Neural progenitor cell (in vitro differentiated cells): Measurements from ENCODE around the gene SEC61A1. TPM values are rescaled to one million over a fixed set of nuclear protein-coding genes. Genes with fewer than 3 reads are reported as not detected.

Source experiments
- DNase-seq: peaks from one replicate; pipeline ENCODE4 v3.0.0-alpha.2; 2016; ENCODE audit warnings: low spot score
- H2AFZ ChIP-seq: fragments of 200-600 bp; sonication (generic); replicated peaks from 2 replicates; pipeline ENCODE4 v1.6.1; 2016; ENCODE audit warnings: antibody characterized with exemption
- H3F3A ChIP-seq: fragments of 200-600 bp; sonication (generic); 2 replicates; pipeline ENCODE4 v1.6.1; 2016; ENCODE audit warnings: antibody characterized with exemption, low read depth
- H3K27ac ChIP-seq: fragments of 200-600 bp; sonication (generic); 2 replicates; pipeline ENCODE4 v1.5.1; 2016; ENCODE audit warnings: mild to moderate bottlenecking
- H3K27me3 ChIP-seq: fragments of 200-600 bp; sonication (generic); 2 replicates; pipeline ENCODE4 v1.6.1; 2016; ENCODE audit warnings: mild to moderate bottlenecking, moderate library complexity
- H3K36me3 ChIP-seq: fragments of 200-600 bp; sonication (generic); 2 replicates; pipeline ENCODE4 v1.5.1; 2016
- H3K4me1 ChIP-seq: fragments of 200-600 bp; sonication (generic); 2 replicates; pipeline ENCODE4 v1.6.1; 2016; ENCODE audit warnings: mixed run types
- H3K4me2 ChIP-seq: fragments of 200-600 bp; sonication (generic); 2 replicates; pipeline ENCODE4 v1.6.1; 2016
- H3K4me3 ChIP-seq: fragments of 200-600 bp; sonication (generic); 2 replicates; pipeline ENCODE4 v1.5.1; 2016
- H3K79me2 ChIP-seq: fragments of 200-600 bp; sonication (generic); 2 replicates; pipeline ENCODE4 v1.6.1; 2016; ENCODE audit warnings: low read depth
- H3K9ac ChIP-seq: fragments of 200-600 bp; sonication (generic); 2 replicates; pipeline ENCODE4 v1.6.1; 2016
- H3K9me3 ChIP-seq: fragments of 200-600 bp; sonication (generic); 2 replicates; pipeline ENCODE4 v1.5.1; 2016; ENCODE audit warnings: low read depth
- H4K20me1 ChIP-seq: fragments of 200-600 bp; sonication (generic); 2 replicates; pipeline ENCODE4 v1.6.1; 2016; ENCODE audit warnings: low read depth
- H3K27ac Mint-ChIP-seq: 3 replicates; pipeline ENCODE4 v1.8.0; 2021; ENCODE audit warnings: mixed read lengths
- H3K27me3 Mint-ChIP-seq: 2 replicates; pipeline ENCODE4 v1.8.0; 2022; ENCODE audit warnings: low read depth, mild to moderate bottlenecking, inconsistent platforms, moderate library complexity, mixed read lengths; ENCODE audit not compliant: insufficient read depth
- H3K36me3 Mint-ChIP-seq: 3 replicates; pipeline ENCODE4 v1.8.0; 2021; ENCODE audit warnings: mixed read lengths
- H3K4me1 Mint-ChIP-seq: 3 replicates; pipeline ENCODE4 v1.8.0; 2021; ENCODE audit warnings: mixed read lengths
- H3K4me3 Mint-ChIP-seq: 3 replicates; pipeline ENCODE4 v1.8.0; 2021; ENCODE audit warnings: mild to moderate bottlenecking, moderate library complexity, mixed read lengths
- H3K9me3 Mint-ChIP-seq: 3 replicates; pipeline ENCODE4 v1.8.0; 2020; ENCODE audit warnings: mixed read lengths
- CTCF ChIP-seq: fragments of 200-600 bp; sonication (generic); IDR thresholded peaks from 2 replicates; pipeline ENCODE4 v1.5.1; 2017; ENCODE audit warnings: antibody characterized with exemption, mild to moderate bottlenecking
- EZH2 ChIP-seq: fragments of 200-600 bp; sonication (generic); IDR thresholded peaks from 2 replicates; pipeline ENCODE4 v1.6.1; 2017; ENCODE audit warnings: antibody characterized with exemption, mild to moderate bottlenecking, moderate library complexity
- EZH2phosphoT487 ChIP-seq: fragments of 200-600 bp; sonication (generic); IDR thresholded peaks from 2 replicates; pipeline ENCODE4 v1.6.1; 2017; ENCODE audit warnings: antibody characterized with exemption
- total RNA-seq: library from RNA; depleted of rRNA; stranded (reverse); fragments of >200 nt; gene quantifications from 2 replicates; pipeline ENCODE4 v1.2.3, GENCODE V29; 2015; ENCODE audit warnings: low replicate concordance

SEC61A1 gene
- total RNA-seq, 1 donor from 2014 or later, result 79.1 TPM

- no peak overlapping the region for H3K4me2 ChIP-seq
- H3K36me3 ChIP-seq, result peaks cover 6% of the 10 kb centered on the region
- no peak overlapping the region for H2AFZ ChIP-seq
- peak; percentile 74 for DNase-seq
- H3K27me3 Mint-ChIP-seq, result peaks cover 3% of the 10 kb centered on the region
- no peaks in the 10 kb centered on the region for H3K27me3 ChIP-seq
- H3K9me3 ChIP-seq, result no peaks in the 10 kb centered on the region
- no peak overlapping the region for H3K4me3 ChIP-seq
- H3K4me1 ChIP-seq, result no peaks in the 10 kb centered on the region
- no peak for TF ChIP-seq EZH2
- peak; percentile 73 for TF ChIP-seq CTCF
- TF ChIP-seq EZH2phosphoT487, result no peak
- H3F3A ChIP-seq, result peaks cover 10% of the 10 kb centered on the region
- peaks cover 12% of the 10 kb centered on the region for H4K20me1 ChIP-seq
- no peak overlapping the region for H3K27ac ChIP-seq
- H3K4me1 Mint-ChIP-seq, result no peaks in the 10 kb centered on the region
- H3K36me3 Mint-ChIP-seq, result peaks cover 31% of the 10 kb centered on the region
- H3K9me3 Mint-ChIP-seq, result no peaks in the 10 kb centered on the region
- H3K4me3 Mint-ChIP-seq, result no peak overlapping the region
- H3K9ac ChIP-seq, result no peak overlapping the region
- no peak overlapping the region for H3K27ac Mint-ChIP-seq
- no peaks in the 10 kb centered on the region for H3K79me2 ChIP-seq
Observed at GRCh38 chr3:128068156-128068620, 16.0 kb downstream of the SEC61A1 start.

GRCh38 chr3:128069271-128069670 is 17.0 kb downstream of the SEC61A1 start:
- H3K27me3 Mint-ChIP-seq, result peaks cover 2% of the 10 kb centered on the region
- no peaks in the 10 kb centered on the region for H3K4me1 ChIP-seq
- no peaks in the 10 kb centered on the region for H3K9me3 ChIP-seq
- DNase-seq, result no peak
- no peak overlapping the region for H3K4me3 Mint-ChIP-seq
- H3K36me3 ChIP-seq, result peaks cover 6% of the 10 kb centered on the region
- H2AFZ ChIP-seq, result no peak overlapping the region
- H3K27me3 ChIP-seq, result no peaks in the 10 kb centered on the region
- H3K4me3 ChIP-seq, result no peak overlapping the region
- peaks cover 10% of the 10 kb centered on the region for H3F3A ChIP-seq
- H3K27ac Mint-ChIP-seq, result no peak overlapping the region
- no peaks in the 10 kb centered on the region for H3K79me2 ChIP-seq
- H3K9ac ChIP-seq, result no peak overlapping the region
- no peaks in the 10 kb centered on the region for H3K9me3 Mint-ChIP-seq
- peaks cover 28% of the 10 kb centered on the region for H3K36me3 Mint-ChIP-seq
- no peak for TF ChIP-seq EZH2phosphoT487
- no peak for TF ChIP-seq CTCF
- no peak overlapping the region for H3K4me2 ChIP-seq
- H4K20me1 ChIP-seq, result peaks cover 23% of the 10 kb centered on the region
- no peaks in the 10 kb centered on the region for H3K4me1 Mint-ChIP-seq
- no peak overlapping the region for H3K27ac ChIP-seq

GRCh38 chr3:128070898-128071591 is 18.8 kb downstream of the SEC61A1 start:
- no peak overlapping the region for H2AFZ ChIP-seq
- peaks cover 6% of the 10 kb centered on the region for H3K4me1 ChIP-seq
- Mint-ChIP-seq H3K4me1 (peaks cover 6% of the 10 kb centered on the region), H3K4me3 (no peak overlapping the region), H3K27ac (no peak overlapping the region), H3K36me3 (peaks cover 20% of the 10 kb centered on the region), H3K27me3 (peaks cover 2% of the 10 kb centered on the region), H3K9me3 (no peaks in the 10 kb centered on the region)
- H3K79me2 ChIP-seq, result no peaks in the 10 kb centered on the region
- no peak overlapping the region for H3K4me2 ChIP-seq
- no peak for TF ChIP-seq CTCF
- no peak for TF ChIP-seq EZH2
- no peak for TF ChIP-seq EZH2phosphoT487
- H3K27ac ChIP-seq, result no peak overlapping the region
- peaks cover 15% of the 10 kb centered on the region for H3F3A ChIP-seq
- peaks cover 5% of the 10 kb centered on the region for H3K27me3 ChIP-seq
- no peaks in the 10 kb centered on the region for H3K9me3 ChIP-seq
- no peak for DNase-seq
- no peak overlapping the region for H3K9ac ChIP-seq
- no peak overlapping the region for H3K4me3 ChIP-seq
- peaks cover 29% of the 10 kb centered on the region for H4K20me1 ChIP-seq
- no peaks in the 10 kb centered on the region for H3K36me3 ChIP-seq
